GM21381 (cell line): ENCODE measurements around the gene HARBI1.
"Not testable (repeated sequence)": the region's sequence is repeated elsewhere in the genome, so short reads cannot be mapped to it uniquely, and the experiment has no call there.

Experiments
- ATAC-seq: cut with Tn5 transposase; IDR thresholded peaks from one replicate; pipeline ENCODE4 v1.9.1; 2021; ENCODE audit warnings: mild to moderate bottlenecking, moderate library complexity; ENCODE audit not compliant: unreplicated experiment

HARBI1 gene

GRCh38 chr11:46599340-46600193, 17.5 kb downstream of the HARBI1 start:
- no peak for ATAC-seq

- no peak for ATAC-seq
Measured at GRCh38 chr11:46597609-46598219, 19.3 kb downstream of the HARBI1 start.

- ATAC-seq, result no peak
Measured at GRCh38 chr11:46597155-46597554, 19.9 kb downstream of the HARBI1 start.

- ATAC-seq, result no peak
Measured at GRCh38 chr11:46594785-46595184, 22.2 kb downstream of the HARBI1 start.

- ATAC-seq, result no peak
Measured at GRCh38 chr11:46594374-46594700, 22.7 kb downstream of the HARBI1 start.

GRCh38 chr11:46593550-46594373, 23.3 kb downstream of the HARBI1 start, which contains the start of gene AMBRA1:
Gene AMBRA1 (minus strand): TSS chr11:46594023. CDS start chr11:46548380, 45,643 bp downstream.
- peak; percentile 76 for ATAC-seq

- ATAC-seq, result no peak
Measured at GRCh38 chr11:46590740-46591605, 26.1 kb downstream of the HARBI1 start.

- ATAC-seq, result no peak
Measured at GRCh38 chr11:46588915-46589314, 28.1 kb downstream of the HARBI1 start.

GRCh38 chr11:46588131-46588530, 28.9 kb downstream of the HARBI1 start:
- ATAC-seq, result no peak

- ATAC-seq, result not testable (repeated sequence)
Measured at GRCh38 chr11:46583513-46583912, 33.5 kb downstream of the HARBI1 start.

- no peak for ATAC-seq
Measured at GRCh38 chr11:46582588-46582987, 34.4 kb downstream of the HARBI1 start.

GRCh38 chr11:46577058-46577457, 40.0 kb downstream of the HARBI1 start:
- ATAC-seq, result no peak

GRCh38 chr11:46574656-46575055, 42.4 kb downstream of the HARBI1 start:
- no peak for ATAC-seq

GRCh38 chr11:46570790-46571398, 46.1 kb downstream of the HARBI1 start:
- no peak for ATAC-seq

GRCh38 chr11:46565232-46565840, 51.7 kb downstream of the HARBI1 start:
- ATAC-seq, result no peak

- ATAC-seq, result no peak
Measured at GRCh38 chr11:46564459-46564858, 52.6 kb downstream of the HARBI1 start.

GRCh38 chr11:46562527-46562926, 54.5 kb downstream of the HARBI1 start:
- ATAC-seq, result no peak

- ATAC-seq, result no peak
Measured at GRCh38 chr11:46560300-46560991, 56.6 kb downstream of the HARBI1 start.

GRCh38 chr11:46559815-46560214, 57.2 kb downstream of the HARBI1 start:
- ATAC-seq, result no peak
